Transverse colon (tissue), 4 donors: ENCODE measurements around the gene MAPK8IP3. TPM values are rescaled to one million over a fixed set of nuclear protein-coding genes. Genes with fewer than 3 reads are reported as not detected.

Experiments
- DNase-seq: peaks from one replicate; pipeline ENCODE4 v3.0.0-alpha.2; 2019
- H3K27ac ChIP-seq, 4 donors: fragments of 200-600 bp; sonication (generic); 2 replicates each; pipeline ENCODE4 v1.5.1; 2016 to 2018; ENCODE audit warnings: inconsistent platforms in 4 of 4
- H3K27me3 ChIP-seq: fragments of 200-600 bp; sonication (generic); 2 replicates; pipeline ENCODE4 v1.5.1; 2017; ENCODE audit warnings: inconsistent platforms
- H3K36me3 ChIP-seq, 4 donors: fragments of 200-600 bp; sonication (generic); 2 replicates each; pipeline ENCODE4 v1.5.1; 2017 to 2019; ENCODE audit warnings: inconsistent platforms in 4 of 4
- H3K4me1 ChIP-seq, 4 donors: fragments of 200-600 bp; sonication (generic); 2 replicates each; pipeline ENCODE4 v1.5.1; 2017 to 2020; ENCODE audit warnings: inconsistent platforms in 4 of 4
- H3K4me3 ChIP-seq, 4 donors: fragments of 200-600 bp; sonication (generic); 1 replicate in 1 of 4; 2 replicates in 3 of 4; pipeline versions ENCODE4 v1.5.1 to v1.6.1; 2017 to 2019; ENCODE audit warnings: inconsistent platforms in 4 of 4
- H3K9me3 ChIP-seq, 2 donors: fragments of 200-600 bp; sonication (generic); 2 replicates each; pipeline ENCODE4 v1.5.1; 2017 to 2019; ENCODE audit warnings: inconsistent platforms in 2 of 2
- EP300 ChIP-seq: sonication (generic); formaldehyde crosslinking; IDR thresholded peaks from one replicate; pipeline ENCODE4 v1.6.1; 2017; ENCODE audit warnings: antibody characterized with exemption, low read depth
- POLR2A ChIP-seq: fragments of 450-650 bp; IDR thresholded peaks from one replicate; pipeline ENCODE4 v1.6.1; 2016; ENCODE audit warnings: antibody characterized with exemption, mild to moderate bottlenecking, moderate library complexity
- POLR2AphosphoS5 ChIP-seq, 3 donors: sonication (generic); formaldehyde crosslinking; IDR thresholded peaks; one replicate each; pipeline ENCODE4 v1.6.1; 2016; ENCODE audit warnings: antibody characterized with exemption in 3 of 3
- WGBS, 2 donors: methylation state at CpG; one replicate each; pipeline ENCODE4 v1.1.5; 2018; ENCODE audit warnings: low coverage in 1 of 2; 5-methylcytosine and 5-hydroxymethylcytosine counted together
- in situ Hi-C, 4 donors: fragments of 200-750 bp; cut with MboI; loops; one replicate each; pipeline versions ENCODE4 v1.15.0 to v1.15.1; 2017; ENCODE audit warnings: low sequenced_read_pairs in 3 of 4, low pct_ligation_motif_present in 1 of 4, low pct_unique_long_range_greater_than_20kb in 1 of 4
- intact Hi-C: fragments of 100-400 bp; cut with DNase I; formaldehyde crosslinking; loops from one replicate; pipeline ENCODE4 v1.15.1; 2023; ENCODE audit warnings: low total_unique reads
- small RNA-seq, 4 donors: library from RNA; depleted of rRNA; stranded (forward); fragments of <200 nt; gene quantifications; one replicate each; pipeline ENCODE3, GENCODE V24; 2016
- total RNA-seq, 4 donors: library from RNA; depleted of rRNA; stranded (reverse); fragments of >200 nt; gene quantifications; one replicate each; pipeline ENCODE4 v1.1.0, GENCODE V29; 2016
- TF ChIP-seq, protein P1 (sequence below), 5 experiments: fragments of 200-600 bp in 3 of 5; fragments of 450-650 bp in 2 of 5; sonication (generic) in 3 of 5; IDR thresholded peaks; 1 replicate in 2 of 5; 2 replicates in 3 of 5; pipeline ENCODE4 v1.5.1; 2016 to 2017; ENCODE audit warnings: antibody characterized with exemption in 5 of 5, inconsistent platforms in 3 of 5, mild to moderate bottlenecking in 2 of 5, moderate library complexity in 1 of 5

Gene MAPK8IP3
- total RNA-seq, 4 donors from 2014 or later = 74.0 to 250 (median 138) TPM

DNA sequence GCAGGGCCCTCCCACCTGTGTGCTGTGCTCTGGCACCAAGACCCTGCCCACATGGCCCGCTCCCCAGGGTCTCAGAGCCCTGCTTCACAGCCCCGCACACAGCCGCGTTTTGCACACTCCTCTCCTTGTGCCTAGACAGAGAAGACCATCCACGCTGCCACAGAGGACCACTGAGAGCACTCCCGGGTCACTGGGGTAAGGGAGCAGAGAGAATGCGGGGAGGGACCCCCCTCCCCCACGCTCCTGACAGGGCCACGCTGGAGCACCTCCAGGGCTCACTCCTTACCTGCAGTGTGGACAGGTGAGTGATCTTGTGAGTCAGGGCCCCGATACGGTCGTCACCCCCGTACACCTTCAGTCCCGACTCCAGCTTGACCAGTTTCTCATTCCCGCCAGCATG is 113.6 kb downstream of the MAPK8IP3 start:
- Histone ChIP-seq H3K9me3 (no peaks in the 10 kb centered on the region), H3K4me3 (no peak overlapping the region), H3K27me3 (no peaks in the 10 kb centered on the region), H3K4me1 (peaks cover 0 to 3% (median 1%) of the 10 kb centered on the region in 4 donors), H3K36me3 (peaks cover 0 to 35% (median 3%) of the 10 kb centered on the region in 4 donors), H3K27ac (no peak overlapping the region)
- intact Hi-C loops (no loop called here), in situ Hi-C loops (no loop called here)
- 93 to 97% methylated on average over 7 to 15 of the region's 15 CpGs for WGBS, 2 donors
- DNase-seq = no peak
- TF ChIP-seq, protein P1, sequence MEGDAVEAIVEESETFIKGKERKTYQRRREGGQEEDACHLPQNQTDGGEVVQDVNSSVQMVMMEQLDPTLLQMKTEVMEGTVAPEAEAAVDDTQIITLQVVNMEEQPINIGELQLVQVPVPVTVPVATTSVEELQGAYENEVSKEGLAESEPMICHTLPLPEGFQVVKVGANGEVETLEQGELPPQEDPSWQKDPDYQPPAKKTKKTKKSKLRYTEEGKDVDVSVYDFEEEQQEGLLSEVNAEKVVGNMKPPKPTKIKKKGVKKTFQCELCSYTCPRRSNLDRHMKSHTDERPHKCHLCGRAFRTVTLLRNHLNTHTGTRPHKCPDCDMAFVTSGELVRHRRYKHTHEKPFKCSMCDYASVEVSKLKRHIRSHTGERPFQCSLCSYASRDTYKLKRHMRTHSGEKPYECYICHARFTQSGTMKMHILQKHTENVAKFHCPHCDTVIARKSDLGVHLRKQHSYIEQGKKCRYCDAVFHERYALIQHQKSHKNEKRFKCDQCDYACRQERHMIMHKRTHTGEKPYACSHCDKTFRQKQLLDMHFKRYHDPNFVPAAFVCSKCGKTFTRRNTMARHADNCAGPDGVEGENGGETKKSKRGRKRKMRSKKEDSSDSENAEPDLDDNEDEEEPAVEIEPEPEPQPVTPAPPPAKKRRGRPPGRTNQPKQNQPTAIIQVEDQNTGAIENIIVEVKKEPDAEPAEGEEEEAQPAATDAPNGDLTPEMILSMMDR (IDR thresholded peaks at IDR 0.05) = no peak
- TF ChIP-seq EP300 (no peak), POLR2A (no peak), POLR2AphosphoS5 (IDR thresholded peaks at IDR 0.05) (no peak)

Small RNA genes within 50 kb of the gene (small RNA-seq; reads per million reads assigned to genes)
- gene MIR3177 = 0.24 to 1.9 (median 0.65) reads per million in 4 donors

Other genes starting within 250 kb of the MAPK8IP3 start
- gene CLCN7, start 231.2 kb upstream of the MAPK8IP3 start, total RNA-seq = 100 to 1,000 TPM in 2 of 4 donors, 10 to 100 TPM in 2; 57.6 to 171 (median 95.0) TPM
- not detected for gene PTX4, start 217.3 kb upstream of the MAPK8IP3 start, total RNA-seq
- gene TELO2, start 212.8 kb upstream of the MAPK8IP3 start, total RNA-seq = 10 to 100 TPM; 22.2 to 98.1 (median 49.6) TPM
- 10 to 100 TPM in 3 of 4 donors, 1 to 10 TPM in 1; 9.4 to 22.5 (median 13.3) TPM for gene TMEM204, start 172.5 kb upstream of the MAPK8IP3 start, total RNA-seq
- gene IFT140, start 94.1 kb upstream of the MAPK8IP3 start, total RNA-seq = 10 to 100 TPM; 16.2 to 26.6 (median 22.0) TPM
- gene CRAMP1, start 93.8 kb upstream of the MAPK8IP3 start, total RNA-seq = 10 to 100 TPM; 10.1 to 52.7 (median 16.2) TPM
- 10 to 100 TPM; 12.0 to 31.5 (median 25.1) TPM for gene JPT2, start 27.9 kb upstream of the MAPK8IP3 start, total RNA-seq
- 100 to 1,000 TPM; 116 to 286 (median 132) TPM for gene NME3, start 65.3 kb downstream of the MAPK8IP3 start, total RNA-seq
- gene EME2, start 66.6 kb downstream of the MAPK8IP3 start, total RNA-seq = 100 to 1,000 TPM in 1 of 4 donors, 10 to 100 TPM in 3; 23.6 to 173 (median 45.4) TPM
- gene MRPS34, start 66.9 kb downstream of the MAPK8IP3 start, total RNA-seq = 100 to 1,000 TPM; 102 to 253 (median 121) TPM
- 100 to 1,000 TPM; 101 to 289 (median 125) TPM for gene SPSB3, start 76.4 kb downstream of the MAPK8IP3 start, total RNA-seq
- gene NUBP2, start 76.8 kb downstream of the MAPK8IP3 start, total RNA-seq = 100 to 1,000 TPM in 1 of 4 donors, 10 to 100 TPM in 3; 15.3 to 165 (median 59.6) TPM
- gene IGFALS, start 87.5 kb downstream of the MAPK8IP3 start, total RNA-seq = 10 to 100 TPM in 1 of 4 donors, under 1 TPM in 2, not detected in 1; 0.27 to 10.8 (median 0.48) TPM
- gene HAGH, start 120.6 kb downstream of the MAPK8IP3 start, total RNA-seq = 100 to 1,000 TPM in 2 of 4 donors, 10 to 100 TPM in 2; 40.6 to 403 (median 121) TPM
- gene FAHD1, start 121.0 kb downstream of the MAPK8IP3 start, total RNA-seq = 100 to 1,000 TPM in 2 of 4 donors, 10 to 100 TPM in 2; 88.0 to 149 (median 104) TPM
- not detected for gene MEIOB, start 166.0 kb downstream of the MAPK8IP3 start, total RNA-seq
- 1 to 10 TPM in 2 of 4 donors, under 1 TPM in 1, not detected in 1; 1.00 to 4.4 (median 1.1) TPM for gene HS3ST6, start 212.2 kb downstream of the MAPK8IP3 start, total RNA-seq
- gene MSRB1, start 237.0 kb downstream of the MAPK8IP3 start, total RNA-seq = 10 to 100 TPM; 13.9 to 56.5 (median 29.3) TPM
- gene RPL3L, start 248.5 kb downstream of the MAPK8IP3 start, total RNA-seq = under 1 TPM in 1 of 4 donors, not detected in 3; 0.55 TPM